GM18526 (cell line): ENCODE measurements around the gene PEX3.

Experiments
- POLR2A ChIP-seq: IDR thresholded peaks from 3 replicates; pipeline ENCODE4 v1.6.1; 2011; ENCODE audit not compliant: insufficient read length; ENCODE audit errors: extremely low read depth

PEX3 gene

DNA sequence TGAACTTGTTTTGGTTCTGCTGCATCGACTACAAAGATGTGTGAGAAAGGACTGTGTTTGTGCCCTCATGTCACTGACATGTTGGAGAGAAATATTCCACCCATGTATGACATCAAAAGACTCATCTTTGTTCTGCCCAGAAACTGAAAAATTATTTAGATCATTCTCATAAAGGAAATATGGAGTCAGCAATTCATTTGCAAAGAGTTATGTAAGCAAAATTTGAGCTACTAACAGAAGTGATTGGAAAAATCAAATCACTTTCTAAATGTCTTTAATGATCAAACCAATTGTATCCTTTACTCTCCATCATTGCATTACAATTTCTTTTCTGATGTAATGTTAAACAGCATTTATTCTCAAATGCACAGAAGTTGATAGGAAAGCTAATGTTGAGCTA, 19.4 kb upstream of the PEX3 start:
- TF ChIP-seq POLR2A: no peak

DNA sequence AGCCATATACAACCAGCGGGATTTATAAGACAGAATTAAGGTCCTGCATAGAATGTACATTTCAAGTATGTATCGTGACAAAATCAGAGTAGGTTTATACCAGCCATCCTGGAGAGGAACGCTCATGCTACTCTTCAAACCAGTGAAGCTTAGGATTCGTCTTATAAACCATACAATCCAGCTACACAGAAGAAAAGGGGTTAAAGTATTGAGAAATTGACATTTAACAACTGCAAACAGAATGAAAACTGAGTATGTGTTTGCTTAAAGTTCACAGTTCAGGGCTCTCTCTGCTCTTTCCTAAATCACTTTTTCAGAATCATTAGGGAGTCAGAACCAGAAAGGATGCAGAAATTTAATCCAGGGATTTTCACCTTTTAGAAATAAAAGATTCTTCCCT, 18.0 kb upstream of the PEX3 start:
- no peak for TF ChIP-seq POLR2A

- TF ChIP-seq POLR2A: no peak
Measured at GRCh38 chr6:143441010-143441409, 9.6 kb upstream of the PEX3 start.

- no peak for TF ChIP-seq POLR2A
Measured at GRCh38 chr6:143441680-143442545, 8.7 kb upstream of the PEX3 start.

DNA sequence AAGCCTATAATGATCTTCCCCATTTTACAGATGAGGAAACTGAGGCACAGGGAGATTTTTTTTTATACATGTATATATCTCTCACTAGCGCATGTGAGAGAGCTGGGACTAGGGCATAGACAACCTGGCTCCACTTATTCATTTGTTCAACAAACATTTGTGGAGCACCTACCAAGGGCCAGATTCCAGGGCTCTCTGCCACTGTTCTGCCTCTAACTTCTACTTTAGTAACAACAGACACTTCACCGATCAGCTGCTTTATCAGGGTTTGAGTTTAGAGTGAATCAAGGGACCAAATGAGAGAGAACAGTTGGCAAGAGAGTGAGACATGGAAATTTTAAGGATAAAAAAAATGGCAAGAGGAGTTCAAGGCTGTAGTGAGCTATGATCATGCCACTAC, 7.5 kb upstream of the PEX3 start:
- TF ChIP-seq POLR2A: no peak

DNA sequence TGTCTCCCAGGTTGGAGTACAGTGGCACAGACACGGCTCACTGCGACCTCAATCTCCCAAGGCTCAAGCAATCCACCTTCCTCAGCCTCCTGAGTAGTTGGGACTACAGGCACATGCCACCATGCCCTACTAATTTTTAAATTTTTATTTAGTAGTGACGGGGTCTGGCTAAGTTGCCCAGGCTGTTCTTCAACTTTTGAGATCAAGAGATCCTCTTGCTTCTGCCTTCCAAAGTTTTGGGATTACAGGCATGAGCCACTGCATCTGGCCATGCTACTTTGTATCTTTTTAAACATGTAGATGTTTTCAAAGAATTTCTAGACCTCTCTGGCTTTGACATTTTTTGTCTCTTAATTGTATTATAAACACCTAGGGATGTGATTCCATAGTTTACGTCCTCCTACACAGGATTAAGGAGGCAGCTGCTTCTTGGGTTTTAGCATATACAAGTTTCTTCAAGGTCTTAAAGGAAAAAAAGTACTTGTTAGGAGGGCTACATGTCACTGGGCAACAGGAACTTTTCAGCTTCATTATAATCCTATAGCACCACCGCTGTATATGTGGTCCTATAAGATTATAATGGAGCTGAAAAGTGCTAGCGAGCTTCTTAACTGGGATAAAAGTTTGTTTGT, 1.4 kb upstream of the PEX3 start:
- TF ChIP-seq POLR2A: no peak

GRCh38 chr6:143449714-143450452, 722 bp upstream of the PEX3 start:
- no peak for TF ChIP-seq POLR2A

DNA sequence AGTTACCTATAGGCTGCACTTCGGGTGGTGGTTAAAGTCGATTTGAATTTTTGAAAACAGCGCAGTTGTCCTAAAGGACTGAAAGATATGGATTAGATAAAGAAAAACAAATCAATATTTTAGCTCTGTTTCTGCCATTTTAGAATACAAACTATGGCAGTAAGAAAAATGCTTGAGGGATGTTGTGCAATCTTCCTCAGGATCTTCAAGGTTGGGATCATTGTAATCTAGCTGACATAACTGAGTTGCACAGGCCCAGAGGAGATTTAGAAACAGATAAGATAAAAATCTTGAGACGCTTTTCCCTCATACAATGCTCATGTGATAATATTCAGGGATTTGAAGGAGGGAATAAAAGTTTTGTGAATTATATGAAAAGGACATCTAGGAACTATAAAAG, 926 bp downstream of the PEX3 start:
- no peak for TF ChIP-seq POLR2A

DNA sequence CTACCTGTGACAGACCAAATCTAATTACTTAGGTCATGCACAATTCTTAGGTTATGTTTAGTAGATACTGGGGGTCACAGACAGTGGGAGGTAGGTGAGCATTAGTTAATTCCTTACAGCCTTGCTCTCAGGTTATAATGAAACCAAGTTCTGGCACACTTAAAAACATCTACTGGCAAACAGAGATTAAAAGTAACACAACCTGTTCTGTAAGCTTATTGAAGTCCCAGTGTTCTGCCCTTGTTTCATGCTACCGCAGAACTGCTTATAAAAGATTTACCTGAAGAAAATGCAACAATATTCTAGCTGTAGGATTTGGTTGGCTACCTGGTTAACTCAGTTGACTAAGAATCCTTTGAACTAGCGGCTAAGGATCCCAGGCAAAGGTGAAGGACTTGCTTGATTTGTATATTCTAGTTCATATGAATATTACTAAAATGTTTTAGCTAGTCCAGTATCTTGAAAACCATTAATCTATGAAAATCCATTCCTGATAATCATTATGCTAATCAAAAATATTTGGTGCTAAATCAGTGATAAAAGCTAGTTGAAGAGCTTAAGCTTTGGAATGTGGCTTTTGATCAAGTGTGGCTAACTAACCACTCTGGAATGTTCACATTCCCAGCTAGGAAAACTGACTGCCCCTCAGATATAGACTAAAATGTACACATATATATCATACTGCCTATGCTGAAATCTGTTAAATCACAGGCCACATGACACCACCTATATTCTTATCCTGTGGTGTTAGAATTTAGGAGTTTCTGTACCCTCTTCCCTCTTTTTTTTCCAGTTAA, 7.2 kb downstream of the PEX3 start:
- TF ChIP-seq POLR2A: no peak

DNA sequence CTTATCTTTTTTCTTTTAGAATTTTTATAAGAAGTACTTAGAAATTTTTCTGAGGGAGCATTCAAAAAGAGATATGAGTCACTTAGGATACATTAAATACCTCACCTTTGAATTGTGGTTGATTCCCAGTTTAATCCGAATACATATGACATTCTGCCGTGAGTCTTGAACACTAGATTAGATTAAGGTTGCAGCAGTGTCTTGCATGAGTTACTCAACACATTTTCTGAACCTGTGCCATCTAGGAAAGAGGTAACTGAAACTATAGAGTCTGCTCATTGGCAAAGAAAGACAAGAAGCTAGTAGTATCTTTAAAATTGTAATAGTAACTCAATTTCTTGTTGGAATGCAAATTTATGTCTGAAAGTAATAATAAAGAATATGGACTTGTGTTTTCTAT, 14.9 kb downstream of the PEX3 start:
- no peak for TF ChIP-seq POLR2A

DNA sequence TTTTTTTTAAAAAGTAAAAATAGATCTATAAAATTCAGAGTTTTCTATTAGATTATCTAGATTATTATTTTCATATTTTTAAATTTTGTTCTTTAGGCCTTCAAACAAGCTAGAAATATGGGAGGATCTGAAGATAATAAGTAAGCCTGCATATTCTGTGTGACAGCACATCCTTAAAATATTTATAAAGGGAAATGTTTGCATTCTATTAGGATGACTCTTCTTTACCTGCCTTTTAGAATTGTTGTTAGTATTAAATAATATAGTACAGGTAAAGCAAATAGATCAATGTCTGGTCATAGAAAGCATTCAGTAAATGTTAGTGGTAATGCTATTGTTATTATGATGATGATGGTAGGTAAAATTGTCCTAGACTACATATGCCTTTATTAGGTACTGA, 17.4 kb downstream of the PEX3 start:
- TF ChIP-seq POLR2A: no peak

DNA sequence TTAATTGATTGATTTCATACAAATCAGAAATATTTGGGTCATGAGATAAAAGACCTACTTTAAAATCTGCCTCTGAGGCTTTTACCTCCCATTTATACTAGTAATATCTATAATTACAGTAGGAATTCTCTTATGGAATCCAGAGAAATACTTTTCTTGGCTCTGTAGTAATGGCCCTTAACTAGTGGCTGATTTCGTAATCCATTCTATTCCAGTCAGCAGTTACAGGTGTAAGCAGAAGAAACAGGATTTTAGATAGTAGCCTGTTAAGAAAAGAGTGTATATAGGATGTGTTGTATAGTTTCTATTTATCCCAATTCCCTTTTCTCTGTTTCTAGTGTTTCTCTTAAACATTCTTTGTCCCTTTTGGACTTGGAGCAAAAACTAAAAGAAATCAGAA, 21.2 kb downstream of the PEX3 start:
- TF ChIP-seq POLR2A: no peak

- TF ChIP-seq POLR2A: no peak
Measured at GRCh38 chr6:143476545-143476944, 25.9 kb downstream of the PEX3 start.

- TF ChIP-seq POLR2A: no peak
Measured at GRCh38 chr6:143478479-143479062, 28.0 kb downstream of the PEX3 start.

GRCh38 chr6:143482593-143482992, 32.0 kb downstream of the PEX3 start:
- no peak for TF ChIP-seq POLR2A

DNA sequence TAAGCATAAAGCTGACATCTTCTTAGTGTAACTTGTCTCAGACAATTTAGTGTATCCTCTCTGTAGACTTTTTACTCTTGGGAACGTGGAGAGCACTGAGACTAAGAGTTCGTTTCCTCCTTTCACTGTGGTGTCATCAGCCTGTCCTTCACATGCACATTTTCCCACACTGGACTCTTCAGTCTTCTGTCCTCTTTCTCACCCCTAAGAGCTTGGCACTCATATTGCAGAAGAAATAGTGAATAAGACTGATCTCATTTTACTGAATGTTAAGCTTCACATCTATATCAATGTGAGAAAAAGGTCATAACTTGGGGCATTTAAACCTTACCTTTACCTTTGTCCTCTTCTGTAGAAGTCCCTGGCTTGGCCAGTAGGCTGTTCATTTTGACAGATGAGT, 35.4 kb downstream of the PEX3 start:
- TF ChIP-seq POLR2A: no peak

GRCh38 chr6:143486752-143487151, 36.1 kb downstream of the PEX3 start:
- no peak for TF ChIP-seq POLR2A
